ENCODE results near the gene SDCCAG8. TPM values are rescaled to one million over a fixed set of nuclear protein-coding genes. Genes with fewer than 3 reads are reported as not detected.

The SDCCAG8 gene
- total and polyA plus RNA-seq, 2 donors from 2014 or later, result 29.6 to 53.2 TPM

DNA sequence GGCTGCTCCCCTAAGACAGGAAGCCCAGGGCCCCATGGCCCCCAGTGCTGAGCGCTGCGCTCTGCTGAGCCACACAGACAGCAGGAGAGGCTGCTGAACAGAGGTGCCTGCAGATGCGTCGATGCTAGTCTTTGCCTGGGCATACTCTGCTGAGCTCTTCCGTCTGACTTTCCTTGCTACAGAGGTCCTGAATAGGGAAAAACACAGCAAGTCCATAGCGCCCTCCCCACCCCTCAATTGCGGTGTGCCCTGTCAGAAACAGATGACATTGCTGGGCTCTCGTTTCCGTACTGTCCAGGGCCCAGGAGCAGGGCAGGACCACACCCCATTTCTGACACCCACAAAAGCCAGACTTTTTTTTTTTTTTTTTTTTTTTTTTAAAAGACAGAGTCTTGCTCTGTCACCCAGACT, 252.5 kb downstream of the SDCCAG8 start:
- DNase-seq (no peak), FAIRE-seq (no peak)
- H3K9ac ChIP-seq (ENCODE audit: low read length in 3 of 3), result no peak overlapping the region
- peaks cover 0 to 15% (median 10%) of the 10 kb centered on the region in 3 donors for H3K36me3 ChIP-seq (ENCODE audit: control insufficient read depth in 2 of 3, insufficient read depth in 3 of 3, low read length in 3 of 3)
- no peak overlapping the region for H3K27ac ChIP-seq (ENCODE audit: low read depth in 2 of 2, low read length in 2 of 2)
- H3K4me1 ChIP-seq (ENCODE audit: control insufficient read depth in 2 of 3, insufficient read depth in 2 of 3, low read depth in 1 of 3, low read length in 3 of 3), result no peaks in the 10 kb centered on the region
- no peaks in the 10 kb centered on the region for H3K9me3 ChIP-seq (ENCODE audit: control insufficient read depth in 2 of 3, insufficient read depth in 1 of 3, low read length in 3 of 3)
- no peak overlapping the region for H3K4me3 ChIP-seq (ENCODE audit: low read length in 3 of 3)
- H3K27me3 ChIP-seq (ENCODE audit: control insufficient read depth, insufficient read depth, low read length), result no peaks in the 10 kb centered on the region
- TF ChIP-seq, protein P1, sequence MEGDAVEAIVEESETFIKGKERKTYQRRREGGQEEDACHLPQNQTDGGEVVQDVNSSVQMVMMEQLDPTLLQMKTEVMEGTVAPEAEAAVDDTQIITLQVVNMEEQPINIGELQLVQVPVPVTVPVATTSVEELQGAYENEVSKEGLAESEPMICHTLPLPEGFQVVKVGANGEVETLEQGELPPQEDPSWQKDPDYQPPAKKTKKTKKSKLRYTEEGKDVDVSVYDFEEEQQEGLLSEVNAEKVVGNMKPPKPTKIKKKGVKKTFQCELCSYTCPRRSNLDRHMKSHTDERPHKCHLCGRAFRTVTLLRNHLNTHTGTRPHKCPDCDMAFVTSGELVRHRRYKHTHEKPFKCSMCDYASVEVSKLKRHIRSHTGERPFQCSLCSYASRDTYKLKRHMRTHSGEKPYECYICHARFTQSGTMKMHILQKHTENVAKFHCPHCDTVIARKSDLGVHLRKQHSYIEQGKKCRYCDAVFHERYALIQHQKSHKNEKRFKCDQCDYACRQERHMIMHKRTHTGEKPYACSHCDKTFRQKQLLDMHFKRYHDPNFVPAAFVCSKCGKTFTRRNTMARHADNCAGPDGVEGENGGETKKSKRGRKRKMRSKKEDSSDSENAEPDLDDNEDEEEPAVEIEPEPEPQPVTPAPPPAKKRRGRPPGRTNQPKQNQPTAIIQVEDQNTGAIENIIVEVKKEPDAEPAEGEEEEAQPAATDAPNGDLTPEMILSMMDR (IDR thresholded peaks at IDR 0.05; ENCODE audit: borderline replicate concordance, extremely low read depth, insufficient read depth), result no peak
- intact Hi-C loops (cut with DNase I), result no loop called here

DNA sequence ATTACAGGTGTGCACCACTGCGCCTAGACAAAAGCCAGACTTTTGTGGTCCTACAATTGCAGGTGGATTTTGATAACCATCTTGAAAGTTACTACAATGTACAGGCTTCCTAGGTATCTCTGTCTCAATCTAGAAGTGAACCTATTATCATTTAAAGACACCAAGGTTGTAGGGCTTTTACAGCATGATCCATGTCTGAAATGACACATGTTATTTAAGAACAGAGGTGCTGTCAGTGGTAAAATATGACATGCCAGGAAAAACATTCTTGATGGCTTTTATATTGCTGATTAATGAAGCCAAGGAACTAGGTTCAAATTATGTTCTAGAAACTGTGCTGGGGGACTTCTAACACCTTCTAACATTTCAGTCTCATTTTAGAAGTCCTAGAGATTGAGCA, 253.1 kb downstream of the SDCCAG8 start:
- Histone ChIP-seq H3K36me3 (ENCODE audit: control insufficient read depth in 2 of 3, insufficient read depth in 3 of 3, low read length in 3 of 3) (peaks cover 0 to 15% (median 10%) of the 10 kb centered on the region in 3 donors), H3K4me3 (ENCODE audit: low read length in 3 of 3) (no peak overlapping the region), H3K4me1 (ENCODE audit: control insufficient read depth in 2 of 3, insufficient read depth in 2 of 3, low read depth in 1 of 3, low read length in 3 of 3) (no peaks in the 10 kb centered on the region), H3K9me3 (ENCODE audit: control insufficient read depth in 2 of 3, insufficient read depth in 1 of 3, low read length in 3 of 3) (no peaks in the 10 kb centered on the region), H3K9ac (ENCODE audit: low read length in 3 of 3) (no peak overlapping the region), H3K27me3 (ENCODE audit: control insufficient read depth, insufficient read depth, low read length) (no peaks in the 10 kb centered on the region), H3K27ac (ENCODE audit: low read depth in 2 of 2, low read length in 2 of 2) (no peak overlapping the region)
- no peak for FAIRE-seq
- TF ChIP-seq, protein P1 (IDR thresholded peaks at IDR 0.05; ENCODE audit: borderline replicate concordance, extremely low read depth, insufficient read depth), result no peak
- no peak for DNase-seq
- intact Hi-C loops (cut with DNase I), result no loop called here

- TF ChIP-seq, protein P1 (IDR thresholded peaks at IDR 0.05; ENCODE audit: borderline replicate concordance, extremely low read depth, insufficient read depth), result no peak
- Histone ChIP-seq H3K4me3 (ENCODE audit: low read length in 3 of 3) (no peak overlapping the region), H3K27me3 (ENCODE audit: control insufficient read depth, insufficient read depth, low read length) (no peaks in the 10 kb centered on the region), H3K4me1 (ENCODE audit: control insufficient read depth in 2 of 3, insufficient read depth in 2 of 3, low read depth in 1 of 3, low read length in 3 of 3) (no peaks in the 10 kb centered on the region), H3K36me3 (ENCODE audit: control insufficient read depth in 2 of 3, insufficient read depth in 3 of 3, low read length in 3 of 3) (peaks cover 0 to 13% (median 6%) of the 10 kb centered on the region in 3 donors), H3K27ac (ENCODE audit: low read depth in 2 of 2, low read length in 2 of 2) (no peak overlapping the region), H3K9me3 (ENCODE audit: control insufficient read depth in 2 of 3, insufficient read depth in 1 of 3, low read length in 3 of 3) (no peaks in the 10 kb centered on the region), H3K9ac (ENCODE audit: low read length in 3 of 3) (no peak overlapping the region)
- no peak for DNase-seq
- no peak for FAIRE-seq
- intact Hi-C loops (cut with DNase I), result no loop called here
These were observed 255.1 kb downstream of the SDCCAG8 start for GRCh38 chr1:243510928-243511327.

All from kidney (tissue), 14 donors.